Activated naive CD8-positive, alpha-beta T cell treated with anti-CD3 and anti-CD28 coated beads for 36 hours (primary cell): Measurements from ENCODE around the gene C21orf91. TPM values are rescaled to one million over a fixed set of nuclear protein-coding genes. Genes with fewer than 3 reads are reported as not detected.

Source experiments
- DNase-seq: peaks from one replicate; pipeline ENCODE4 v3.0.0; 2021
- H3K27ac Mint-ChIP-seq: one replicate; pipeline ENCODE4 v1.8.0; 2022; ENCODE audit warnings: mild to moderate bottlenecking, moderate library complexity, mixed read lengths
- H3K27me3 Mint-ChIP-seq: one replicate; pipeline ENCODE4 v1.8.0; 2022; ENCODE audit warnings: mild to moderate bottlenecking, mixed read lengths
- H3K36me3 Mint-ChIP-seq: one replicate; pipeline ENCODE4 v1.8.0; 2021; ENCODE audit warnings: mild to moderate bottlenecking, mixed read lengths
- H3K4me1 Mint-ChIP-seq: one replicate; pipeline ENCODE4 v1.8.0; 2021; ENCODE audit warnings: mixed read lengths
- H3K4me3 Mint-ChIP-seq: one replicate; pipeline ENCODE4 v1.8.0; 2022; ENCODE audit warnings: mild to moderate bottlenecking, moderate library complexity, mixed read lengths
- H3K9me3 Mint-ChIP-seq: one replicate; pipeline ENCODE4 v1.8.0; 2022; ENCODE audit warnings: mixed read lengths
- total RNA-seq, 2 experiments: library from RNA; stranded (reverse); gene quantifications; one replicate each; pipeline ENCODE4 v1.2.3, GENCODE V29; 2021

C21orf91 gene
- total RNA-seq, 2 experiments from 2014 or later, result 35.0 to 36.5 TPM

GRCh38 chr21:17742940-17743592 lies 76.1 kb downstream of the C21orf91 start:
- peaks cover 10% of the 10 kb centered on the region for H3K9me3 Mint-ChIP-seq
- no peak overlapping the region for H3K27ac Mint-ChIP-seq
- peaks cover 25% of the 10 kb centered on the region for H3K4me1 Mint-ChIP-seq
- H3K27me3 Mint-ChIP-seq, result no peaks in the 10 kb centered on the region
- peaks cover 4% of the 10 kb centered on the region for H3K36me3 Mint-ChIP-seq
- no peak for DNase-seq
- no peak overlapping the region for H3K4me3 Mint-ChIP-seq

GRCh38 chr21:17742181-17742580 lies 77.0 kb downstream of the C21orf91 start:
- Mint-ChIP-seq H3K27me3 (no peaks in the 10 kb centered on the region), H3K36me3 (peaks cover 4% of the 10 kb centered on the region), H3K27ac (no peak overlapping the region), H3K4me3 (no peak overlapping the region), H3K4me1 (peaks cover 23% of the 10 kb centered on the region), H3K9me3 (peaks cover 10% of the 10 kb centered on the region)
- DNase-seq, result no peak

Other genes starting within 250 kb of the C21orf91 start
- gene BTG3, start 206.5 kb downstream of the C21orf91 start, total RNA-seq, result 10 to 100 TPM; 40.8 to 42.6 TPM